DLD1 (cell line): ENCODE measurements around the gene TMEFF2.

Experiments
- in situ Hi-C: cut with HindIII; loops from 2 replicates; pipeline ENCODE4 v1.10.0; 2017; ENCODE audit warnings: low sequenced_read_pairs

Gene TMEFF2

DNA sequence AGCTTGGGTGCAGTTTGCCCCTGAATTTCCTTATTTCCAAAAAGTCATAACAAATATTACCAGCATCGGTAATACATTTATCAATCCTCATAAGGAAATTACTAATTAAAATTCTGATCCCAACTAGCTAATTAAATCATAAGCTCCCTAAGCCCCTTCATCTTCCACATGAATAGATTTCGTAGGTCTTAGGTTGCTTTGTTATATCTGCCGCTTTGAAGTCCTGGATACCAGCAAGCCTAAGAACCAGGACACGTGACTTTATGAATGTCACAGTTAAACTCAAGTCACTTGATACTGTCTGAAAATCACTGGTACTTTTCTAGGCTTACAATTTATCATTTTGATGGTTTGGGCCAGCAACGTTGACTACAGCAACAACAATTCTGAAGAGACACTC, 213.0 kb downstream of the TMEFF2 start:
- in situ Hi-C loops: no loop called here

GRCh38 chr2:191980483-191980882, 214.2 kb downstream of the TMEFF2 start:
- in situ Hi-C loops: no loop called here

DNA sequence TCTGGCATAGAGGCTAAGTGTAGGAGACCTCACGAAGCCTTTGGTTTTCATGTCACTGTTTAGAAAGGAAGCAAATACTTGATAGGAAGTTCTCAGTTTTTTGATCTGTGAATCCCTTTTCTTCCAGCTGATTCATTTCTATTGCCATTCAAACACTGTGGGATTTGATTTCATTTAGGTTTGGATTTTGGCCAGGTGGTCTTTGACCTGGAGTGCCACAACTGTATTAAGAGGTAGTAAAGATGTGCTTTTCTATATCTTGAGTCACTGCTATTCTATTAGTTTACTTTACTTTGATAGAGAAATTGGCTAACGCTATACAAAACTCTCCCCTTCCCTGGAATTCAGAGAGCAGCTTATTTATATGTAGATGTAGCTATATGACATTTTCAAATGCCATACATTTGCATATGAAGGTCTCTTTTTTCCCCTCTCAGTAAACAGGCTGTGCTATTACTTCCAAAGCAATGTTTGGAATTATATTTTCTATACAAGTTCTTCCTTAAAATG, 215.5 kb downstream of the TMEFF2 start:
- in situ Hi-C loops: no loop called here

GRCh38 chr2:191977754-191978153, 217.0 kb downstream of the TMEFF2 start:
- in situ Hi-C loops: no loop called here

- in situ Hi-C loops: no loop called here
These were observed 218.3 kb downstream of the TMEFF2 start for GRCh38 chr2:191976436-191976835.

- in situ Hi-C loops: no loop called here
These were observed 220.1 kb downstream of the TMEFF2 start for GRCh38 chr2:191974676-191975075.

DNA sequence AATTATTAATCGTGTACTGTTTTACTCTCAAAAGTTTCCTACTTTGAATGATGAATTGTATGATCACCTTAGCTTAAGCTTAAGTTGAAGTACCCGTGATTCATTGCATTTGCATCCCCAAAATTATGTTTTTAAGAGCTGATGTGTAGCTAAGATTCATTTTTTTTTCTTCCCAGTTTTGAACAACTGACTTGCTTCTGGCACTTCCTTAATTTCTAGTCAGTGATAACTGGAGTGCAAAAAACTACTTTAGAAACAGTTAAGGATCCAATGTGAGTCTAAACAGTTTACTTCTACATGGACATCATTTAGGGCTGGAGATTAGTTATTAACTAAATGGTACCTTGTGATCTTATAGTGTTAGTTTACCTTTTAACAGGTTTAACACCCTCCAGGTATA, 223.9 kb downstream of the TMEFF2 start:
- in situ Hi-C loops: no loop called here

GRCh38 chr2:191968120-191968519, 226.6 kb downstream of the TMEFF2 start:
- in situ Hi-C loops: no loop called here

- in situ Hi-C loops: no loop called here
These were observed 229.0 kb downstream of the TMEFF2 start for GRCh38 chr2:191965733-191966132.

DNA sequence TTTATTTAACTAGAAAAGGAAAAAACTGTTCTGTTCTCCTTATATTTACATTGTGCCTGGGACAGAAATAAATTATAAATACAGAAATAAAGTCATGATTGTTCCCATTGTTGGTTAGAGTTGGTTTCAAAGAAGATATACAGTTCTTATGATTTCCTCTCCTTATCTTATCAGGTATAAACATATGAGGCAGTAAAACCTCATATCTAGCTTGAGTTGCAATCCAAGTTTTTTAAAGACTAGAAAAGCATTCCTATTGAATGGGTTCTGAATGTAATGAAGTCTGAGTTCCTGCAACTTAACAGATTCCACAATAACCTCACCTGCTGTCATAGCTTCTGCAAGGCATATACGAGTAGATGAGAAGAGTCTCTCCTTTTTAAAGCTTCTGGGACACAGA, 233.2 kb downstream of the TMEFF2 start:
- in situ Hi-C loops: no loop called here

DNA sequence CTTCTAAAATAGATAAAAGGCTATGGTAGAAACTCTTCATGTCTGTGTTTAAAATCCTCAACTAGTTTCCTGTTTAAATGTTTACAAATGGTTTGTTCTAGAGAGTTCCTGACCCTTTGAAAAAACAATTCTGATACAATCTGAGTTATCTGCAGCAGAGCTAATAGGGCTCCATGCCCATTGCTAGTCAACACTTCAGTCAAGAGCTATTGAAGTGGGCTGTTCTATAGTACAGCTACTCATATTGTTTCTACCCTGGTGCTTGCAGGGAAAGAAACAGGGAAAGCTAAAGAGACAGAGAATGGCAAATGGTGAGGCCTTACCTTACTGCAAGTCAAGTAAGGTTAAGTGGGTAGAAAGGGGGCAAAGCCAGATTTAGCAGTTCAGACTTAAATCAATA, 235.5 kb downstream of the TMEFF2 start:
- in situ Hi-C loops: no loop called here

DNA sequence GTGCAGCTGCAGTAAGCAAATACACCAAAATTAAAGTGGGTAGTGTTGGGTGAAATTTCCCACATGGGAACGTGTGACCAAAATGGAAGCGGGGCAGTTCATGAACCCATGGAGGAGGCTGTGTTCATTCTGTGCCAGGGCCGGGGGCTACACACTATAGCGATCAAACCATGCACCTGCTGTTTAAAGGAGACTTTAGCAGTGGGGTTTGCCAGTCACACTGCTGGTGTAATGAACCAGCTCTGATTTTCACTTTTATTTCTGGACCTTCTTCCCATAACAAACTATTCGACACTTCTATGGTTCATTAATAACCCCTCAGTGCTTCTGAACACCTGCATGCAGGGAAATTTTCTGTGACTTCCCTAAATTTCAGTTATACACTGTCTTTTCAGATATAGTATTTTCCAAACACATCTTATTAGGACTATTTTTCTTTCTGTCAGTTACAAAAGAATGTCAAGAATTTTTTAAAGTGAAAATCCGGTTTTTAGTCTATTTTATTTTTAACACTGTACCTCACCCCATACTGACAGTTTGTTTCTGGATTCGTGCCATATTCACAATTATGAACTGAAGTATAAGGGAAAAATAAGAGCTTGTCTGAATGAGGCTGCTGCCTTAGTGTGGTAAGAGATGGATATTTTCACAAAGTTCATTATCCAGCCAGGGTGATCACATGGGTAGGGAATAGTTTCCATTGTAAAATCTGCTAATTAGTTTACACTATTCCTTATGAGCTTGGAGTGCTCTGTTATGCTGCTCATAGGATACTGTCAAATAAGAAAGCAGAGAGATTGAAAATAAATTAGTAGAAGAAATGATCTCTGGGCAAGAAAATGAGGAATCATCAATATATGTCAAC, 236.5 kb downstream of the TMEFF2 start:
- in situ Hi-C loops: no loop called here

GRCh38 chr2:191954451-191954850, 240.3 kb downstream of the TMEFF2 start:
- in situ Hi-C loops: no loop called here

DNA sequence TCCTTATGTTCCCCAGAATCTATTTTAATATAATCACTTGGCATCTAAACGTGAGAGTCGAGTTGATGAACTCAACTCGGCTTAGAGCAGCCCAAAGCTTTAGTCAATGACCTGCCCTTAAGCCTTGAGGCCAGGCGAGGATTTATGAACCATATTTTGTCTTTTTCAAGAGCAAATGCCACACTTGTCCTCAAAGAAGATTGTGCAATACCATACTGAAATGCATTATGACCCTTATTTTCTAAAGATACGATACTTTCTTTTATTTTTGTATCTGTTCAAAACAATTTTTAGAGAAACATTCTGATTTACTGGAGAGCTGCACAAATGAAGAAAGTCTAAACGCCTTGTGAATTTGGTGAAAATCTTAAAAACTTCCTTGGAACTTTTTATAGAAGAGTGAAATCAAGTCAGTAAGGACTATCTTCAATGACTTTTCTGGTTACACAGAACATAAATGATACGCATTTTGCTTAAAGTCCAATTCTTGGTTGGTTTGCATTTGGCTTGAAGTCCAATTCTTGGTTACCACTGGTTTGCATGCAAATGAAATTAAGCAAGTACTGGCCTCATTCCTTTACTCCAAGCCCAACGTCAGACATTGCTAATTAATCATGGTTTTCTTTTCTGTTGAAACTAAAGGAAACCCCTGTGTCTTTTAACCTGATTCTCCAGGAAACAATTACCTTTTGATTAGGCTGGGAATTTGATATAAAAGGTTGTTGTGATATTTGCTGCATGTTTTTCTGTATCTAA, 242.0 kb downstream of the TMEFF2 start:
- in situ Hi-C loops: no loop called here

DNA sequence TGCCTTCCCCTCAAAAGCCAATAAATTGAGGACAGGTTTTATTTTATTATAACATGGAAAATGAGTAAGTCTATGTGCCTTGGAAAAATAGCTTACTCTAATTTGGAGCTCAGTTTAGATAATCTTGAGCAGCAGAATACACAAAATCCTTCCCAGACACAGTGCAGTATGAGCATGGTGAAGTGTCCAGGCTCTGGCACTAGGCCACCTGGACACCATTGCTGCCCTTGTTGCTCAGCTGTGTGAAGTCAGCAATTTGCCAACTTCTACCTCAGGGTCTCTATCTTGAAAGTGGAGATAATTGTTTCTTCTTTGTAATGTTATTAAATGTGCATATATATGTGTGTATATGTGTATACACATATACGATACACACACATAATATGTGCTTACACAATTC, 242.9 kb downstream of the TMEFF2 start:
- in situ Hi-C loops: no loop called here

DNA sequence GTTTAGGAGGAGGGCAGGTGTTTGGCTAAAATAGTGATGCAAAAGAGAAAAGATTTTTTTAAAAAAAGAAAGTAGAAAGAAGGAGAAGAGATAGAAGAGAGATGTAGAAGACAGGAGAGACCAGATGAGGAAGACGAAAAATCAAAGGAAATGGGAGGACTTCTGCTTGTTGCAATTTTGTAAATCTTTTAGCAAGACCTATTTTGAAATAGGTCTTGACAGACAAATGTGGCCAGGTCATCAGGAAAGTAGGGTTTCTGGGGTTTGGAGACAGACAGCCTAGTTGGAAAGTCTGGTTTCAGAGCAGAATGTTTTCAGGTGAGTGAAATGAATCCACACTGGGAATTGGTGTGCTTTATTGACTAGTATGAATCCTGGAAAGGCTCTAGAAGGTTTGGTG, 243.4 kb downstream of the TMEFF2 start:
- in situ Hi-C loops: no loop called here

DNA sequence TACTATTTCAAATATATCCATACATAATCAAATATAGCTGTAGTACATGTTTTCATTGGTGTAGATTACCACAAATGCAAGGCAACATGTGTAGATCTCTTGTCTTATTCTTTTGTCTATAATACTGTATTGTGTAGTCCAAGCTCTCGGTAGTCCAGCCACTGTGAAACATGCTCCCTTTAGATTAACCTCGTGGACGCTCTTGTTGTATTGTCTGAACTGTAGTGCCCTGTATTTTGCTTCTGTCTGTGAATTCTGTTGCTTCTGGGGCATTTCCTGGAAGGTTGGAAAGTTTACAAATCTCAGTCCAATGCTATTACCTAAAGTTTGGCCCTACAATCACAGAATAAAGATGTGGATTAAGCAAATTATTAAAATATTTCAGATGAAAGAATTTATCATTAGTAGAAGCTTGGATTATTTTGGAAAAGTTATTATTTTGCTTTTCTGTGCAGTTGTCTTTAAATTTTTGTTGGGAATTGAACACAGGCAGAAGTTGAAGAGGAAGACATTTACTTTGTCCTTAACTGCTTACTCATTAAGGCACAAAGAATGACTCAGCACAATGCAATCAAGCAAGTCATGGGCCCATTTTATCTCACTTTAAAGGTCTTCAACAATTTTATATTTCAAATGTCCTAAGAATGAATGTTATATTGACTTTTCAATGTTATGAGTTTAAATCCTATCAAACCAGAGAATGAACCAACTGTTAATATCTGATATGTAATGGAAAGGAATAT, 244.4 kb downstream of the TMEFF2 start:
- in situ Hi-C loops: no loop called here

DNA sequence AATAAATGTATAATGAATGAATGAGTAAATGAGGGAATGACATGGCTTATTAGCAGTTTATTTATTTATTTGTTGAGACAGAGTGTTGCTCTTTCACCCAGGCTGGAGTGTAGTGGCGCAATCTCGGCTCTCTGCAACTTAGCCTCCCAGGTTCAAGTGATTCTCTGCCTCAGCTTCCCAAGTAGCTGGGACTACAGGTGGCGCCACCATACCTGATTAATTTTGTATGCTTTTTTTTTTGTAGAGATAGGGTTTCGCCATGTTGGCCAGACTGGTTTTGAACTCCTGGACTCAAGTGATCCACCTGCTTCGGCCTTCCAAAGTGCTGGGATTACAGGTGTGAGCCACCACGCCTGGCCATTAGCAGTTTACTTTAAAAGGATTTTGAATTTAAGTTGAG, 247.5 kb downstream of the TMEFF2 start:
- in situ Hi-C loops: no loop called here

DNA sequence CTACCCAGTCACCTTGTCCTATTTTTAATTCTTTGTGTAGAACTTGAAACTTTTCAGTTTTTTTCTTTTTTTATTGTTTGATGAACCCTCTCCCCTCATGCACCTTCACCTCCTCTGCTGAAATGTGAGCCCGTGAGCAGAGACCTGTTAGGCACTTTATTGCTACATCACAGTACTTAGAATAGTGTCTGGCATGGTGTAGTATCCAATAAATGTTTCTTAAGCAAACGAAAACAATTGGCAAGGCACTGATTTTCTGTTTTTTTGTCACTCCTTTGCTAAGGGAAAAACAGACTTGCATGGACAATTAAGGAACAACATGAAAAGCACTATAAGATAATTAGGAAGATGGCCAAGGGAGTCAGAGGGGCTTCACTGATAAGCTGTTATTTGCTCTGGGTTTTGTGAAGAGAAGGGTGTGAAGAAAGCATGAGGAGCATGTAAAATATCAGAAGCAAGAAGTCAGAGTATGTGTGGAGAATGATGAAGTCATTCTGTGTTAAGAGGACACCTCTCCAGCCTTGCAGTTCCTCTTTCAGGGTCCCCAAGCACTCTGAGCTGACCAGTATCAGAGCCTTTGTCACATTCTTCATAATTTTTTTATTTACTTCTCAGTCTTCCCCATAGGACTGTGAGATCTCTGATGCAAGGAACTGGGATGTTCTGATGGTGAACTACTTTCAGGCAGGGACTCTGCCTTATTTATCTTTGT, 248.1 kb downstream of the TMEFF2 start:
- in situ Hi-C loops: no loop called here

DNA sequence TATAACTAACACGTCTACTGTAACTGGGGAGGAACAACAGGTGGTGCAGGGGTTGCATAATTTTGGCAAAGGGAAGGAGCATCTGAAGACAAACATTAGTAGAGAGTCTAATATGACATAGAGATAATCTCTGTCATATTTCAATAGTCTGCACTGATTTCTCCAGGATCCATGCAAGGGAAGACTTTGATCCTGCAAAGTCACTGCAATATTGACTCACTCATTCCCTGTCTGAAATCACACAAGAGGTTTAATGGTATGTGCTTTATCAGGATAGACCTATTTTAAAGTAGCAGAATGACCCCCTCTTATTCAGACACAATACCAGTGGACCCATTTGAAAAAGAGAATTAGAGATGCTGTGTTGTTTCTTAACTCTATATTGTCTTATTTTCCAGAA, 249.1 kb downstream of the TMEFF2 start:
- in situ Hi-C loops: no loop called here

- in situ Hi-C loops: no loop called here
These were observed 252.0 kb downstream of the TMEFF2 start for GRCh38 chr2:191942739-191943103.
